ENCODE data around the gene ZBTB32.

The ZBTB32 gene

DNA sequence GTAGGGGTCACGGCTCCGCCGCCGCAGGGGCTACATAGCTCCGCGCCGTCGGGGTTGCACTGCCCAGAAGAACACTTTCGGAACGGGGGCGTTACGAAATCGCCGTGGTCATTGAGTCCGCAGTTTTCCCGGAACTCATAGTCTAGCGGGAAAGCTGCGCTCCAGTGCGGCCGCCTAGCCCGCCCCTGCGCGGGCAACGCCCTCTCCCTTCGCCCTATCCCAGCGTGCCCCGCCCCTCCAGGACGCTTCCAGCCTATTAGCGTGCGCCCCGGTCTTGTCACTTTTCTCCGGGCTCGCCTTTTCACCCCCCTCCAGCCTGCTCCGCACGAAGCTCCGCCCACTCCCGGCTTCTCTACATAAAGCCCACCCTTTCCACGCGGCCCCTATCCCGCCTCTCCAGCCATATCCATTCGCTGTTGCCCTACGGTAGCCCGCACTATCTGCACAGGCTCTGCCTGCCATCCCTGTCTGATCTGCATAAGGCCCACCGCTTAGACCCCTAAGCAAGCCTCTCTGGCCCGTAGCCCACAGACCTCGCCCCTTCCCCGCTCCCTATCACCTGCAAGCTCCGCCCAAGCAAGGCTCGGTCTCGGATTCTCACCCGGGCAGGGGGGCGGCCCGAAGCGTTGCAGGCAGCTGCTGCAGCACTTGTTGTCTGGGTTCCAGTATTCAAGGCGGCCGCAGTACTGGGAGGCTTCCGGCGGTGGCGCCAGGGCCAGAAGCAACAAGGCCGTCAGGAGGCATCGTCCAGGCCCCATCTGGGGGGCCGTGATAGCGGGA, 36.3 kb downstream of the ZBTB32 start:
- Histone ChIP-seq H3K27me3 (ENCODE audit: control insufficient read depth in 1 of 2, insufficient read depth in 2 of 2, low read length in 2 of 2) (no peaks in the 10 kb centered on the region), H3K36me3 (ENCODE audit: insufficient read depth, low read length) (peaks cover 37% of the 10 kb centered on the region), H3K4me1 (ENCODE audit: insufficient read depth, low read length) (peaks cover 21% of the 10 kb centered on the region), H3K4me3 (ENCODE audit: low read depth in 1 of 2, low read length in 2 of 2) (peak overlapping the region; percentile 60 to 88), H3K9me3 (ENCODE audit: low read length) (no peaks in the 10 kb centered on the region), H3K9ac (ENCODE audit: low read length) (peak overlapping the region; percentile 57), H3K27ac (ENCODE audit: low read depth, low read length) (peak overlapping the region; percentile 76)

DNA sequence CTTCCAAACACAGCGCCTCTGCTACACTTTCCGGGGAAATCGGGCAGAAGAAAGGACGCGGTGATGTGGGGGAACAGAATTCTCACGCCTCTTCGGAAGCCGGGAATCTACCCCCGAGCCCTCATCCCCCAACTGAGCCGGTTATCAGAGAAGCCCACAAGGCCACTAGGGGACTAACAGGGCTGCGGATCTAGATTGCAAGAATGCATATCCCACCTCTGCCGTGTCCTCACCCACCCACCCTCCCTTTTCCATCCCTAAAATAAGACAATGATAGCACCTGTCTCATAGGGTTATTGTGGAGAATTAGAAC, 36.8 kb downstream of the ZBTB32 start:
- Histone ChIP-seq H3K4me3 (ENCODE audit: low read depth in 1 of 2, low read length in 2 of 2) (peak overlapping the region; percentile 38 to 88), H3K27ac (ENCODE audit: low read depth, low read length) (peak overlapping the region; percentile 76), H3K4me1 (ENCODE audit: insufficient read depth, low read length) (peaks cover 25% of the 10 kb centered on the region), H3K9me3 (ENCODE audit: low read length) (no peaks in the 10 kb centered on the region), H3K9ac (ENCODE audit: low read length) (peak overlapping the region; percentile 57), H3K36me3 (ENCODE audit: insufficient read depth, low read length) (peaks cover 33% of the 10 kb centered on the region), H3K27me3 (ENCODE audit: control insufficient read depth in 1 of 2, insufficient read depth in 2 of 2, low read length in 2 of 2) (no peaks in the 10 kb centered on the region)

DNA sequence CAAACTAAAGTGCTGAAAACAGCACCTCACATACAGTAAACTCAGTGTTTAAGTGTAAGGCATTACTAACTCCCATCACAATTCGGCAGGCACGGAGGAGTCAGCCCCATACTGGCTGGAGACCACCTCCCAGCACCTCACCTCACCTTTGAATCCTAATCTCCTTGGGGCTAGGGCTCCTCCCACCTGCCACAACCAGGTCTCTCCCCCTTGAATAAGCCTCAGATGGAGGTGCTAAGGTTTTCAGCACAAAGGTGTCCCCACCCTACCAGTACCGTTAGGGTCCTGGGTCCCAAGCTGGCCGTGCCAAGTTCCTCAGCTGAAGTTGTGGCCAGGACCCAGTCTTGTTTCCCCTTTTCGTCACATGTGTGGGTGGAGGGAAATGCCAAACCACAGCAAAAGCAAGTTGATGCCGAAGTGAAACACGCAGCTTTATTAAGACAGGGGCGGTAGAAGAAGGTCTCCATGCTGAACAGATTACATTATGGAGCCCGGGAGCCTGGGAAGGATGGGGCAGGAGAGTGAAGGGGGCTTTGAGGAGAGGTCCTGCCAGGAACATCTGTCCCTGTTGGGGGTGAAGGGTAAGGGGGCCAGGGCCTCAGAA, 37.9 kb downstream of the ZBTB32 start, which contains the start of gene IGFLR1:
IGFLR1 (minus strand) TSS at position 332 of the 604 bp plus-strand sequence. CDS start 1,272 bp downstream, outside the sequence.
- H3K36me3 ChIP-seq (ENCODE audit: insufficient read depth, low read length), result peaks cover 22% of the 10 kb centered on the region
- H3K4me1 ChIP-seq (ENCODE audit: insufficient read depth, low read length), result peaks cover 33% of the 10 kb centered on the region
- no peaks in the 10 kb centered on the region for H3K27me3 ChIP-seq (ENCODE audit: control insufficient read depth in 1 of 2, insufficient read depth in 2 of 2, low read length in 2 of 2)
- H3K27ac ChIP-seq (ENCODE audit: low read depth, low read length), result peak within 1 kb of the TSS; percentile 6
- no peak within 1 kb of the TSS for H3K9ac ChIP-seq (ENCODE audit: low read length)
- no peaks in the 10 kb centered on the region for H3K9me3 ChIP-seq (ENCODE audit: low read length)
- H3K4me3 ChIP-seq (ENCODE audit: low read depth in 1 of 2, low read length in 2 of 2), result no peak within 1 kb of the TSS

DNA sequence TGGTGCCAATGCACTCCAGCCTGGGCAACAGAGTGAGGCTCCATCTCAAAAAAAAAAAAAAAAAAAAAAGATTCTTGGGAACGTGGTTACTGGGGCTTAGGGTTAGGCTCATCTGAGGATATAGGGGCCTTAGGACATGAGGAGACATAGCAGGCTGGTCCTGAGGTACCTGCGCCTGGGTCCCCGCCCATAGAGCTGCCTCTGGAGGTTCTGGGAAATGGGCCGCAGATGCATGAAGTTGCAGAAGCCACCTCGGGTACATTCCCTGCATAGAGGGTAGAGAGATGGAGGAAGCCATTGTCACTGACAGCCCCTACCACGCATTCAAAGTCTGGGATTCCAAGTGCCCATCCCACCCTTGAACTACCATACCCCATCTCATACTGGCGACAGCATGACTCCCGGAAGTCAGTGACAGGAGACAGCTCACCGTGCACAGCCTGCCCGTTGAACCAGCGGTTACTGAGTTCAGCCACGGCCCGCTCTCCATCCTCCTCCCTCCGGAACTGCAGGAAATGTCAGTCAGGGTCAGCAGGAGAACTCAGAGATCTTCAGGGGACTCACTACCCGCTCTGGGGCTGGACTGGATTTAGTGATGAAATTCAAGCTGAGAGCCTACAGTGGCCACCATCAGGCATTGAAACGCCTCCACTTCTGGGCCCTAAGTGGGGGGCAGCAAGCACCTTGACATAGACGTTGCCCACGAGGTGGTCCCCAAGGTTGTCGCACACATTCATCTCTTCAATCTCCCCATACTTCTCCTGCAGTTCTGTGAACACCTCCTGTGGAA, 39.5 kb downstream of the ZBTB32 start:
- peaks cover 8% of the 10 kb centered on the region for H3K36me3 ChIP-seq (ENCODE audit: insufficient read depth, low read length)
- H3K9me3 ChIP-seq (ENCODE audit: low read length), result no peaks in the 10 kb centered on the region
- H3K27ac ChIP-seq (ENCODE audit: low read depth, low read length), result peak overlapping the region; percentile 100
- peak overlapping the region; percentile 90 to 94 for H3K4me3 ChIP-seq (ENCODE audit: low read depth in 1 of 2, low read length in 2 of 2)
- no peaks in the 10 kb centered on the region for H3K27me3 ChIP-seq (ENCODE audit: control insufficient read depth in 1 of 2, insufficient read depth in 2 of 2, low read length in 2 of 2)
- peaks cover 36% of the 10 kb centered on the region for H3K4me1 ChIP-seq (ENCODE audit: insufficient read depth, low read length)
- peak overlapping the region; percentile 84 for H3K9ac ChIP-seq (ENCODE audit: low read length)

DNA sequence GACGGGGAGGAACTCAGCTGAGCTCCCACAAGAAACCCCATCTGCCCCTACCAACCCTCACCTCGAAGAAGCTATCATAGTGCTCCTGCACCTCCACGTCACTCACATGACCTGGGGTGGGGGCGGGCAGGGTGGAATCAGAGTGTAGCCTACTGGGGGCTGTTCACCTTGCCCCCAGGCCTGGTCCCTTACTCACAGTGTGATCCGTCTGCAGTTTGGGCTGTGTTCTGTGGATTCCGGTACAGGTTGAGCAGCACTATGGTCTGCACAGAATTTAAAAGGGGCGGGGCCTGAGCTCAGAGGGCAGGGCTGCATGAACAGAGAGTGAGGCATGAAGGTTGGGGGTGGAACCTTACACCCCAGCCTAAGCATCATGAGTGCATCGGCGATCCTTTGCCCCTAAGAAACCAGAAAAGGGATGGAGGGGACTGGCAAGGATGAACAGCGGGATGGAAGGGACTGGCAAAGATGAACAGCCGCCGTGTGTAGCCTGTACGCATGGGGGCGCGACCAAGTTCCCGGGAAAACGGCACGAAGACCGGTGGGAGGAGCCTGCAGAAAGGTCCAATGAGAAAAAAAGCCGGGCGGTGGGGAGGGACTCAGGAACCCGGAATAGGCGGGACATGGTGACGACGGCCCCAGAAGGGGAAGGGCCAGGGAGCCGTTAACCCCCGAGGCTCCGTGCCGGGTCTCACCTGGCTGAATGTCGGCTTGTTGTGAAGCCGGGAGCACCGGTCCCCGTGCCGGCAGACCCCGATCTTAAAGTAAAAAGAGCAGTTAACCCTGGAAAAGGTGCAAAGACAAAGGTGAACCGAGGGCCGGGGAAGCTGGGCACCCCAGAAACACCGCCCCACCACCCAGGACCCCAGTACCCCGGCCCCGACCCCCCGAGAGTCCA, 40.3 kb downstream of the ZBTB32 start:
- peak overlapping the region; percentile 100 for H3K27ac ChIP-seq (ENCODE audit: low read depth, low read length)
- H3K36me3 ChIP-seq (ENCODE audit: insufficient read depth, low read length), result peaks cover 6% of the 10 kb centered on the region
- no peaks in the 10 kb centered on the region for H3K9me3 ChIP-seq (ENCODE audit: low read length)
- H3K4me1 ChIP-seq (ENCODE audit: insufficient read depth, low read length), result peaks cover 39% of the 10 kb centered on the region
- H3K4me3 ChIP-seq (ENCODE audit: low read depth in 1 of 2, low read length in 2 of 2), result peak overlapping the region; percentile 90 to 94
- peak overlapping the region; percentile 84 for H3K9ac ChIP-seq (ENCODE audit: low read length)
- H3K27me3 ChIP-seq (ENCODE audit: control insufficient read depth in 1 of 2, insufficient read depth in 2 of 2, low read length in 2 of 2), result no peaks in the 10 kb centered on the region

DNA sequence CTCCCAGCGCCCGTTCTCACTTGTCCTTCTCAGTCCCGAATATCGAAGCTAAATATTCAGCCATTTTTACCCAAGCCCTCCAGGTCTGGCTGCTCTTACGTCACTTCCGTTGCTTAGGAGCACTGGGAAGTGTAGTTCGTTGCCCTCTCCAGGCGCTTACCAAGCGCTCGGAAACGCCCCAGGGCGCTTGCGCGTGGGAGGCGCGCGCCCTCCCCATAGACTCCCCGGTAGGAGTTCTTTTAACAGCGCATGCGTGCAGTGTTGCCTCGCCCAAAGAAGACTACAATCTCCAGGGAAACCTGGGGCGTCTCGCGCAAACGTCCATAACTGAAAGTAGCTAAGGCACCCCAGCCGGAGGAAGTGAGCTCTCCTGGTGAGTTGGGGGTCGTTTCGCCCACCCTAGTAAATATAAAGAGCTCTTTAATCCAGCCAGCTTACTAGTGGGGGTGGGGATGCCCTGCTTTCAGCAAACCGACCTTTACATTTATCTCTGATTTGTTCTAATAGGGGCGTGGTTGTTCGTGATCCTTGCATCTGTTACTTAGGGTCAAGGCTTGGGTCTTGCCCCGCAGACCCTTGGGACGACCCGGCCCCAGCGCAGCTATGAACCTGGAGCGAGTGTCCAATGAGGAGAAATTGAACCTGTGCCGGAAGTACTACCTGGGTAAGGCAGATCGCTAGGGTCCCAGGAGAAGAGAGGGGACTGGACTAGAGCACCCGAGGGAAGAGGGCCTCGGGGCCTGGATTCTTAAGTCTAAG, 41.1 kb downstream of the ZBTB32 start, which contains the start of the genes PSENEN and U2AF1L4:
PSENEN (plus strand) TSS at position 324 of the 759 bp plus-strand sequence; CDS start at position 604, 280 bp downstream.
U2AF1L4 (minus strand) TSS at position 91 of the 759 bp plus-strand sequence; CDS start at position 64, 27 bp downstream.
- Histone ChIP-seq H3K9ac (ENCODE audit: low read length) (peak within 1 kb of the TSS; percentile 84), H3K4me3 (ENCODE audit: low read depth in 1 of 2, low read length in 2 of 2) (peak within 1 kb of the TSS; percentile 90 to 94), H3K36me3 (ENCODE audit: insufficient read depth, low read length) (peaks cover 6% of the 10 kb centered on the region), H3K9me3 (ENCODE audit: low read length) (no peaks in the 10 kb centered on the region), H3K4me1 (ENCODE audit: insufficient read depth, low read length) (peaks cover 39% of the 10 kb centered on the region), H3K27ac (ENCODE audit: low read depth, low read length) (peak within 1 kb of the TSS; percentile 100), H3K27me3 (ENCODE audit: control insufficient read depth in 1 of 2, insufficient read depth in 2 of 2, low read length in 2 of 2) (no peaks in the 10 kb centered on the region)

DNA sequence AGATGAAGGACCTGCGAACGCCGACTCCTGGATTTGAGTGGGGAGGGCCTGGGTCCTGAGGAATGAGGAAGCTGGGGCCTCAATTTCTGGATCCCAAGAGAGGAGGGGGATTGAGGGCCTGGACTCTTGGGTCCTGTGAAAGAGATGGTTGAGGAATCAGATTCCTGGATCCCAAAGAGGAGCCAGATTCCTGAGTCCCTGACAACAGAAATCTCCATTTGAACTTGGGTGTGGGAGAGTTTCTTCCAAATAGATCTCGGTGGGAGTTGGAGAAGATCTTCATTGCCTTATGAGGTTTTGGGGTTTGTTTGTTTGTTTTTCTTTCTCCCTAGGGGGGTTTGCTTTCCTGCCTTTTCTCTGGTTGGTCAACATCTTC, 41.7 kb downstream of the ZBTB32 start:
- Histone ChIP-seq H3K4me3 (ENCODE audit: low read depth in 1 of 2, low read length in 2 of 2) (peak overlapping the region; percentile 53 to 94), H3K4me1 (ENCODE audit: insufficient read depth, low read length) (peaks cover 36% of the 10 kb centered on the region), H3K27me3 (ENCODE audit: control insufficient read depth in 1 of 2, insufficient read depth in 2 of 2, low read length in 2 of 2) (no peaks in the 10 kb centered on the region), H3K9ac (ENCODE audit: low read length) (peak overlapping the region; percentile 84), H3K27ac (ENCODE audit: low read depth, low read length) (peak overlapping the region; percentile 100), H3K36me3 (ENCODE audit: insufficient read depth, low read length) (peaks cover 6% of the 10 kb centered on the region), H3K9me3 (ENCODE audit: low read length) (no peaks in the 10 kb centered on the region)

DNA sequence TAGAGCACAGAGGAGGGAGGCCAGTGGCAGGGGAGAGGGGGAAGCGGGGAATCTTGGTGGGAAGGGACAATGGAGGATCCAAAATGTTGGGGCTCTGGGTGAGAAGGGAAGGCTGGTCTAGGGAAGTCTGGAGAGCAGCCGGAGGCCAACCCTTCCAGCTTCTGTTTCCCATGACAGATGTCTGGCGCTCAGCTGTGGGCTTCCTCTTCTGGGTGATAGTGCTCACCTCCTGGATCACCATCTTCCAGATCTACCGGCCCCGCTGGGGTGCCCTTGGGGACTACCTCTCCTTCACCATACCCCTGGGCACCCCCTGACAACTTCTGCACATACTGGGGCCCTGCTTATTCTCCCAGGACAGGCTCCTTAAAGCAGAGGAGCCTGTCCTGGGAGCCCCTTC, 42.2 kb downstream of the ZBTB32 start:
- Histone ChIP-seq H3K27ac (ENCODE audit: low read depth, low read length) (no peak overlapping the region), H3K36me3 (ENCODE audit: insufficient read depth, low read length) (peaks cover 6% of the 10 kb centered on the region), H3K4me3 (ENCODE audit: low read depth in 1 of 2, low read length in 2 of 2) (peak overlapping the region in 1 of 2 donors; percentile 94), H3K4me1 (ENCODE audit: insufficient read depth, low read length) (peaks cover 36% of the 10 kb centered on the region), H3K27me3 (ENCODE audit: control insufficient read depth in 1 of 2, insufficient read depth in 2 of 2, low read length in 2 of 2) (no peaks in the 10 kb centered on the region), H3K9ac (ENCODE audit: low read length) (peak overlapping the region; percentile 84), H3K9me3 (ENCODE audit: low read length) (no peaks in the 10 kb centered on the region)

DNA sequence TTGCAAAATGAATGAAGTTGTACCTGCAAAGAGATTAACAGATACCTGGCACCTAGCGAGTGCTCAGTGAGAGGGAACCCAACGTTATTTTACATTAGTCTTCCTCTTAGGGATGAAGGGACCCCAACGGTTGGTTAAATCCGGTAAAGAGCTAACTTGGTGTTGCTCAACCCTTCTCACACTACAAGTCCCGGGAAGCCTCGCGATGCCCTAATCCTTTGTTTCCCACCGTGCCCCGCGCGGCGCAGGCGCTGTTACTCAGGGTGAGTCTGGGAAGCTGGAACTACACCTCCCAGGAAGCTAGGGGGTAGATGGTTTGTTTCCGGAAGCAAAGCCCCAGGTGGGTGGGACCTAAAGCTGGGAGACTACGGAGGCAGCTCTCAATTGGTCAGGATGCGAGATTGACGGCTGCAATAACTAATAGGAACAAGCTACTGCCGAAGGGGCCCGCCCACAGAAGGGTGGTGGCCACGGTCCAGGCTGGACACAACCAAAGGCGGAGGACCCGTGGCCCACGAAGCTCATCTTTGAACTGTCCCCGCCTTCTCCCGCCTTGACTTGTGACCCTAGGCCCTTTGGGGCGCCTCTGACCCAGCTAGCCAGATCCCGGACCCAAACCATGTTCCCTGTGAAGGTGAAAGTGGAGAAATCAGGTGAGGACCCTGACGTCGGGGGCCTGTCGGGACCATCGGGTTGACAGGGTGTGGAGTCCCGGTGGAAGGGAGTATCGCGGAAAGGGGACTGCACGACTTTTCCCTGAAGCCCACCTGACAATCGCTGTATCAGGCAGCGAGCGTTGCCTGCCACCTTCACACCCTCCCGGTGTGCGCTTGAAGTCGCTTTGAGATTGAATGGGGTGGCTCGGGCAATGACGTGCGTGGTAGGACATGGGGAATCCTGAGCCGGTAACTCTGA, 44.0 kb downstream of the ZBTB32 start, which contains the start of gene LIN37:
LIN37 (plus strand) TSS at position 471 of the 915 bp plus-strand sequence; CDS start at position 620, 149 bp downstream.
- Histone ChIP-seq H3K9me3 (ENCODE audit: low read length) (no peaks in the 10 kb centered on the region), H3K9ac (ENCODE audit: low read length) (peak within 1 kb of the TSS; percentile 93), H3K27ac (ENCODE audit: low read depth, low read length) (peak within 1 kb of the TSS; percentile 99), H3K4me1 (ENCODE audit: insufficient read depth, low read length) (peaks cover 36% of the 10 kb centered on the region), H3K27me3 (ENCODE audit: control insufficient read depth in 1 of 2, insufficient read depth in 2 of 2, low read length in 2 of 2) (no peaks in the 10 kb centered on the region), H3K36me3 (ENCODE audit: insufficient read depth, low read length) (peaks cover 11% of the 10 kb centered on the region), H3K4me3 (ENCODE audit: low read depth in 1 of 2, low read length in 2 of 2) (peak within 1 kb of the TSS; percentile 96 to 99)
